HUES6 (cell line): ENCODE measurements around the gene MRGPRX1.

Experiments
- H3K27ac ChIP-seq: 2 replicates; pipeline ENCODE4 v1.7.0; 2013; ENCODE audit warnings: low read depth, mild to moderate bottlenecking, low read length, inconsistent platforms
- H3K27me3 ChIP-seq: 2 replicates; pipeline ENCODE4 v1.6.1; 2013; ENCODE audit warnings: low read length; ENCODE audit not compliant: control insufficient read depth, insufficient read depth
- H3K36me3 ChIP-seq: 2 replicates; pipeline ENCODE4 v1.6.1; 2013; ENCODE audit warnings: low read length; ENCODE audit not compliant: control insufficient read depth, insufficient read depth
- H3K4me1 ChIP-seq: 2 replicates; pipeline ENCODE4 v1.6.1; 2013; ENCODE audit warnings: low read length; ENCODE audit not compliant: control insufficient read depth, insufficient read depth
- H3K4me3 ChIP-seq: 2 replicates; pipeline ENCODE4 v1.5.1; 2013; ENCODE audit warnings: low read depth, low read length
- H3K9ac ChIP-seq: one replicate; pipeline ENCODE4 v1.6.1; 2013; ENCODE audit warnings: mild to moderate bottlenecking, low read length
- H3K9me3 ChIP-seq: 2 replicates; pipeline ENCODE4 v1.6.1; 2013; ENCODE audit warnings: low read depth, low read length; ENCODE audit not compliant: control insufficient read depth, insufficient read depth

Gene MRGPRX1

DNA sequence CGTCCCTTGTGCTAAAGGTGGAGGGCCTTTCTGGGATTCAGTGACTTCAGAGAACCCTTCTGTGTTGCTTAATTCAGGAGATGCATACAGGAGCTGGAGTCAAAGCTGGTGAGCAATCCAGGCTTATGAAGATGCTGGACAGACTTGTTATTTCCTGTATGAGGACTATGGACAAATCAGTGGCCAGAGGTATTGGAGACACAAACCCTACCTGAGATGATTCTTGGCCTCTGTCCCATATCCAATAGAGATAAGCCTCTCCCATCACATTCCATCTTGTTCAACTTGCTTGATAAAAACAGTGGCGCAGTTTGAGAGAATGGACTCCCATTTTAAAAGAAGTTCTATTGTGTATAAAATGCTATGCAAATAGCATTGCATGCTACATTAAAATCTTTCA is at the start of gene MRGPRX1:
Gene MRGPRX1 (minus strand): TSS at position 101 of the 400 bp plus-strand sequence. CDS start 4,630 bp downstream, outside the sequence.
- Histone ChIP-seq H3K4me3 (no peak within 1 kb of the TSS), H3K27ac (no peak within 1 kb of the TSS), H3K36me3 (no peaks in the 10 kb centered on the region), H3K4me1 (peaks cover 10% of the 10 kb centered on the region), H3K9me3 (no peaks in the 10 kb centered on the region), H3K27me3 (no peaks in the 10 kb centered on the region), H3K9ac (no peak within 1 kb of the TSS)

DNA sequence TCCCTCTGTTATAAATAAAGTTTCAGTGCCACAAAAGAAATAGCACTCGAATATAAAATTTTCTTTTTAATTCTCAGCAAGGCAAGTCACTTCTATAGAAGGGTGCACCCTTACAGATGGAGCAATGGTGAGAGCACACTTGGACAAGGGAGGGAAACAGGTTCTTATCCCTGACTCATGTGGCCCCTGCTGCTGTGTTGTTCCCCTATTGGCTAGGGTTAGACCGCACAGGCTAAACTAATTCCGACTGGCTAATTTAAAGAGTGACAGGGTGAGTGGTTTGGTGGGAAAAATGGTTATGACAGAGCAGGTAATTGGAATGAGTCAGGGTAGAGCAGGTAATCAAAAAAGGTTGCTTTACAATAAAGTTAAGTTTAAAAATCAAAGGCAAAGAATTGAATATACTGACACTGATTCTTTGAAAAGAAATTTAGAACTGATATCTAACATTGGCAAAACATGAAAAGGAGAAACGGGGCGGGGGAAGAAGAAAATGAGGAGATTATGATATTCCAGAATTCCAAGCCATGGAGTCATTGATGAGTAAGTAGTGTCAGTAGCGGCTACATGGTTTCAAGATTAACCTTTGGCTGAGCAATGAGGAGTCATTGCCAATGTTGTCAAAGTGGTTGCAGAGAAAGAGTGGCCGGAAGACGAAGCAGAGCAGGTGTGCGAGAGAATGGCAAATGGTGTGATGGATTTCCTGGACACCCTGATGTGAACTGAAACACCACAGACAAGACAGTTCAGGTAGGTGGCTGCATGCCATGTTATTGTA is 48.4 kb upstream of the MRGPRX1 start:
- Histone ChIP-seq H3K36me3 (no peaks in the 10 kb centered on the region), H3K9ac (no peak overlapping the region), H3K9me3 (no peaks in the 10 kb centered on the region), H3K4me1 (peaks cover 7% of the 10 kb centered on the region; the same call in 1 of the 2 replicates), H3K4me3 (no peak overlapping the region), H3K27ac (no peak overlapping the region), H3K27me3 (no peaks in the 10 kb centered on the region; the same call in 1 of the 2 replicates)

DNA sequence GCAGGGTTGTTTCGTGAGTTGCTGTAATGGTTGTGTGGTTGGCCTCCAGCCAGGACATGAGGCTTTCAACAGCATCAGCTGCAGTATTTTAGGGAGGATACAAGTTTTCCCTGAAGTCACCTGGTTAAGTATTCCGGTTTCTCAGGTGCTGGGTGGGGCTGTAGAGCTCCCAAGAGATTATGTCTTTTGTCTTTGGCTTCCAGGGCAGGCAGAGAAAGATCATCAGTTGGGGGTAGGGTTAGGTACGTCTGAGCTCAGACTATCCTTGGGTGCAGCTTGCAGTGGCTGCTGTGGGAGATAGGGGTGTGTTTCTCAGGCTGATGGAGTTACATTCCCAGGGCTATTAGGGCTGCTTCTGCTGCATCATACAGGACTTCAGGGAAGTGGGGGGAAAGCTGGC is 47.5 kb upstream of the MRGPRX1 start:
- Histone ChIP-seq H3K36me3 (no peaks in the 10 kb centered on the region), H3K9ac (no peak overlapping the region), H3K27ac (no peak overlapping the region), H3K4me3 (no peak overlapping the region), H3K27me3 (no peaks in the 10 kb centered on the region; the same call in 1 of the 2 replicates), H3K9me3 (no peaks in the 10 kb centered on the region), H3K4me1 (peaks cover 7% of the 10 kb centered on the region; the same call in 1 of the 2 replicates)

DNA sequence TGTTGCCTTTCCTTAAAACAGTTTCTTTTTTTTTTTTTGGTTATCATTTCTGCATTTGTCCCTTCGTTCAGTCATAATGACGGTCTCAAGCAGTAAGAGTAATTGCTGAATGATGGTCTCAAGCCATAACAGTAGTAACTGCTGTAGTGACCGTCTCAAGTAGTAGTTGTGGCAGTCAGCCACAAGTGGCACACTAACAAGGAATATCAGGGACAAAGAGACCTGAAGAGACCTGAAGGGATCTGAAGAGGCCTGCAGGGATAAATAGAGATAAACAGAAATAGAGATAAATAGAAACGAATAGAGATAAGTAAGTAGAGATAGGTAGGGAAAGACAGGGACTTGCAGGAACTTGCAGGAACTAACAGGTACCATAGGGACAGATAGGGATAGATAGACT is 42.7 kb upstream of the MRGPRX1 start:
- no peaks in the 10 kb centered on the region; the same call in 1 of the 2 replicates for H3K27me3 ChIP-seq
- H3K9ac ChIP-seq = no peak overlapping the region
- no peak overlapping the region for H3K4me3 ChIP-seq
- no peaks in the 10 kb centered on the region; the same call in 1 of the 2 replicates for H3K9me3 ChIP-seq
- H3K4me1 ChIP-seq = peaks cover 4% of the 10 kb centered on the region; the same call in 1 of the 2 replicates
- no peak overlapping the region for H3K27ac ChIP-seq
- no peaks in the 10 kb centered on the region for H3K36me3 ChIP-seq

DNA sequence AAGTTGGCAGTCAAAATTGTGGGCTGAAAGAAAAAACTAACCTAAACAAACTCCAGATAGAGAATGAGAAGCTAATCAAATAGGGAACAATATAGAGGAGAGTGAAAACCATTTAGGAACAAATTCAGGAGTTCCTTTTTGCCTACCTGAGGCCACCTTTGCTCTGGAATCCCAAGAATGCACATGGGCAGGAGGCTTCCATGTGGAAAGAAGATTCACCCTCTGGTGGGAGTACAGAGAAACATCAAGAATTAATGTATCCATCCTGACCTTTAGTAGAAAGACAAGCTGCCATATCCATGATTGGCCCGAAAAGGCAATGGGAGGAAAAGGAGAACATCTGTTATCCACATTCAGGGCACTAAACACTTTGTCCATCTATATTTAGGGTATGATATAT is 35.0 kb upstream of the MRGPRX1 start:
- Histone ChIP-seq H3K4me3 (no peak overlapping the region), H3K27me3 (no peaks in the 10 kb centered on the region), H3K4me1 (no peaks in the 10 kb centered on the region), H3K27ac (no peak overlapping the region), H3K36me3 (no peaks in the 10 kb centered on the region), H3K9ac (no peak overlapping the region), H3K9me3 (no peaks in the 10 kb centered on the region; the same call in 1 of the 2 replicates)

DNA sequence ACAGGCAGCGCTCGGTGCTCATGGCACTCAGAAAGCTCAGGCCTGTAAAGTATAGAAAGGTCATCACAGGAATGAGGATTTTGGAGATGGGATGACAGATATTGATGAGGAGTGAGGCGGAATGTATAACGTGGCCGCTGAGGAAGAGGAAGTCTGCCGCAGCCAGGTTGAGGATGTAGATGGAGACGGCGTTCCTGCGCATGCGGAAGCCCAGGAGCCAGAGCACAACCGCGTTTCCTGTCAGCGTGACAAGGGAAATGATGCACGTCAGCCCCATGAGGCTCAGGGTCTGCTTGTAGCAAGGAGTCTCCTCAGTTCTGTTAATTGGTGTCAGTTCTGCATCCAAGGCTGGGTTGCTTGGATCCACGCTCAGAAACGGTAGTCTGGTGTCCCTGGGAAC is 33.1 kb upstream of the MRGPRX1 start:
- H3K9me3 ChIP-seq = no peaks in the 10 kb centered on the region
- H3K4me1 ChIP-seq = no peaks in the 10 kb centered on the region
- H3K27ac ChIP-seq = no peak overlapping the region
- H3K27me3 ChIP-seq = peaks cover 8% of the 10 kb centered on the region
- no peaks in the 10 kb centered on the region for H3K36me3 ChIP-seq
- H3K4me3 ChIP-seq = no peak overlapping the region
- H3K9ac ChIP-seq = no peak overlapping the region

DNA sequence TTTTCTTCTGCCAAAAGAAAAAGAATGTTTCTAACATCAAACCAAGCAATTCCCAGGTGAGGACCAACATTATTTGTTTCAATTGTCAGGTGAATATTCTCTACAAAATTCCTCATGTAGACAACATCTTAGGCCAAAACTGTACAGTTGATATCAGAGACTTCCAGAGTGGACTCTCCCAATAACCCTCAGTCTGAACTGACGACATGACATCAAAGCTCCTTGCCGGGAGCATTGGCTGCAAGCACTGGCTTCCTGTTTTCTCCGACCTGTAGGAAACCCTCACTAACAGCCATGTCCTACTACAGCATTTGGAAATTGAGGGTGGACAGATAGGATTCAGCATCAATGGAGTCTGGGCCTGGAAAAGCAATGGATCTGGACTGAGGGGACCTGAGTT is 30.5 kb upstream of the MRGPRX1 start:
- H3K4me1 ChIP-seq = no peaks in the 10 kb centered on the region
- no peaks in the 10 kb centered on the region for H3K9me3 ChIP-seq
- H3K27ac ChIP-seq = no peak overlapping the region
- H3K9ac ChIP-seq = no peak overlapping the region
- no peak overlapping the region for H3K4me3 ChIP-seq
- H3K36me3 ChIP-seq = no peaks in the 10 kb centered on the region
- H3K27me3 ChIP-seq = peaks cover 17% of the 10 kb centered on the region

DNA sequence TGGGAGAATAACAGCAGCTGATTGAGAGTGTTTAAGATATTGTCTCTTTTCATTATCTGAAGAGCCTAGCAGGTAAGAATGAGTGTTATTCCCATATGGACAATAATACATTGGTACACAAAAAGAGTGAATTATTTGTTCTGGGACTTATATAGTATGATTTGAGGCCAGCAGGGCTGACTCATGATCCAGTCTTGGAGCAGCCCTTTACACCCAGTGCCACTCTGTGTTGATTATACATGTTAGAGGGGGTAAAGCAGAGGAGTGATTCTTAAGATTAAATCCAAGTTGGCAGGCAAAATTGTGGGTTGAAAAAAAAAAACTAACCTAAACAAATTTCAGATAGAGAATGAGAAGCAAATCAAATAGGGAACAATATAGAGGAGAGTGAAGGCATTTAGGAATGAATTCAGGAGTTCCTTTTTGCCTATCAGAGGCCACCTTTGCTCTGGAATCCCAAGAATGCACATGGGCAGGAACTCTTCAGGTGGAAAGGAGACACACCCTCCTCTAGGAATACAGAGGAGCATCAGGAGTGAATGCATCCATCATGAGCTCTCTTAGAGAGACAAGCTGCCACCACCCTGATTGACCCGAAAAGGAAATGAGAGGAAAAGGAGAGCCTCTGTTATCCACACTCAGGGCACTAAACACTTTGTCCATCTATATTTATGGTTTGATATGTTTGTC is 19.2 kb upstream of the MRGPRX1 start:
- Histone ChIP-seq H3K4me1 (peaks cover 16% of the 10 kb centered on the region), H3K27ac (no peak overlapping the region), H3K9me3 (no peaks in the 10 kb centered on the region), H3K27me3 (peaks cover 4% of the 10 kb centered on the region; the same call in 1 of the 2 replicates), H3K4me3 (no peak overlapping the region), H3K9ac (no peak overlapping the region), H3K36me3 (no peaks in the 10 kb centered on the region)

DNA sequence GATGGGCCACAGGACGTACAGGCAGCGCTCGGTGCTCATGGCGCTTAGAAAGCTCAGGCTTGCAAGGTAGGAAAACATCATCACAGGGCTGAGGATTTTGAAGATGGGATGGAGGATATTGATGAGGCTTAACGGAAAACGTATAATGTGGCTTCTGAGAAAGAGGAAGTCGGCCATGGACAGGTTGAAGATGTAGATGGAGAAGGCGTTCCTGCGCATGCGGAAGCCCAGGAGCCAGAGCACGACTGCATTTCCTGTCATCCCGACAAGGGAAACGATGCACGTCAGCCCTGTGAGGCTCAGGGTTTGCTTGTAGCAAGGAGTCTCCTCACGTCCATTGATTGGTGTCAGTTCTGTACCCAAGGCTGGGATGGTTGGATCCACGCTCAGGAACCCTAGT is 17.4 kb upstream of the MRGPRX1 start:
- Histone ChIP-seq H3K4me1 (peaks cover 16% of the 10 kb centered on the region), H3K36me3 (no peaks in the 10 kb centered on the region), H3K9ac (no peak overlapping the region), H3K27ac (no peak overlapping the region), H3K4me3 (no peak overlapping the region), H3K27me3 (peaks cover 4% of the 10 kb centered on the region; the same call in 1 of the 2 replicates), H3K9me3 (no peaks in the 10 kb centered on the region)

DNA sequence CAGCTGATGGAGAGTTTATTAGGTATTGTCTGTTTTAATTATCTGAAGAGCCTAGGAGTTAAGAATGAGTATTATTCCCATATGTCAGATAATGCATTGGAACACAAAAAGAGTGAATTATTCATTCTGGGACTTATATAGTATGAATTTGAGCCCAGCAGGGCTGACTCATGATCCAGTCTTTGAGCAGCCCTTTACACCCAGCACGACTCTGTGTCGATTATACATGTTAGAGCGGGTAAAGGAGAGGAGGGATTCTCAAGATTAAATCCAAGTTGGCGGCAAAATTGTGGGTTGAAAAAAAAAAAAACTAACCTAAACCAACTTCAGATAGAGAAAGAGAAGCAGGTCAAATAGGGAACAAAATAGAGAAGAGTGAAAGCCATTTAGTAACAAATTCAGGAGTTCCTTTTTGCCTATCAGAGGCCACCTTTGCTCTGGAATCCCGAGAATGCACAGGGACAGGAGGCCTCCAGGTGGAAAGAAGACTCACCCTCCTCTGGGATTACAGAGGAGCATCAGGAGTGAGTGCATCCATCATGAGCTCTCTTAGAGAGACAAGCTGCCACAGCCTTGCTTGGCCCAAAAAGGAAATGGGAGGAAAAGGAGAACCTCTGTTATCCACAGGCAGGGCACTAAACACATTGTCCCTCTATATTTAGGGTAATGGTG is 3.1 kb downstream of the MRGPRX1 start:
- Histone ChIP-seq H3K36me3 (no peaks in the 10 kb centered on the region), H3K4me3 (no peak overlapping the region), H3K27me3 (no peaks in the 10 kb centered on the region), H3K27ac (no peak overlapping the region), H3K4me1 (peaks cover 10% of the 10 kb centered on the region), H3K9me3 (no peaks in the 10 kb centered on the region), H3K9ac (no peak overlapping the region)
